ENCODE measurements around the gene CLDN9.

The CLDN9 gene

GRCh38 chr16:3003582-3004270 lies 9.0 kb upstream of the CLDN9 start:
- Histone ChIP-seq H3K27me3 (ENCODE audit: control insufficient read depth in 1 of 2, insufficient read depth in 2 of 2, low read length in 2 of 2) (peaks cover 18 to 62% of the 10 kb centered on the region in 2 donors), H3K9ac (ENCODE audit: low read length) (no peak overlapping the region), H3K27ac (ENCODE audit: low read depth, low read length) (no peak overlapping the region), H3K9me3 (ENCODE audit: low read length) (no peaks in the 10 kb centered on the region), H3K36me3 (ENCODE audit: insufficient read depth, low read length) (no peaks in the 10 kb centered on the region), H3K4me1 (ENCODE audit: insufficient read depth, low read length) (no peaks in the 10 kb centered on the region), H3K4me3 (ENCODE audit: low read depth in 1 of 2, low read length in 2 of 2) (no peak overlapping the region)

DNA sequence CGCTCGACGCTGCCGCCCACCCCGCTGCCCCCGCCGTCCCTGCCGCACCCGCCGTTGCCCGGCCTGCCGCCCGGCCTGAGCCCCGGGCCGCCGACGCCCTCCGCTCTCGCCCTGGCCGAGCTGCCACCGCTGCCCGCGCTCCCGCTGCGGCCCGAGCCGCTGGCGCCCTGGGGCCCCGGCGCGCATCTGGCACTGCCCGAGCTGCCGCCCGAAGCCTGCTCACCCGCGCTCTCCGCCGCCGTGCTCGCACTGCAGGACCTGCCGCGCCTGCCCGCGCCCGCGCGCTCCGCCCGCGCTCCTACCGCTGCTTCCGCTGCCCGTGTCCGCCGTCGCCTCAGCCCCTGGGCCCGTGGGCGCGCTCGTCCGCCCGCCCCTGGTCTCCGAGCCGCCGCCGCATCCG lies 8.4 kb upstream of the CLDN9 start:
- H3K36me3 ChIP-seq (ENCODE audit: insufficient read depth, low read length) = no peaks in the 10 kb centered on the region
- no peaks in the 10 kb centered on the region for H3K9me3 ChIP-seq (ENCODE audit: low read length)
- no peak overlapping the region for H3K27ac ChIP-seq (ENCODE audit: low read depth, low read length)
- H3K4me3 ChIP-seq (ENCODE audit: low read depth in 1 of 2, low read length in 2 of 2) = no peak overlapping the region
- no peak overlapping the region for H3K9ac ChIP-seq (ENCODE audit: low read length)
- peaks cover 19 to 63% of the 10 kb centered on the region in 2 donors for H3K27me3 ChIP-seq (ENCODE audit: control insufficient read depth in 1 of 2, insufficient read depth in 2 of 2, low read length in 2 of 2)
- no peaks in the 10 kb centered on the region for H3K4me1 ChIP-seq (ENCODE audit: insufficient read depth, low read length)

DNA sequence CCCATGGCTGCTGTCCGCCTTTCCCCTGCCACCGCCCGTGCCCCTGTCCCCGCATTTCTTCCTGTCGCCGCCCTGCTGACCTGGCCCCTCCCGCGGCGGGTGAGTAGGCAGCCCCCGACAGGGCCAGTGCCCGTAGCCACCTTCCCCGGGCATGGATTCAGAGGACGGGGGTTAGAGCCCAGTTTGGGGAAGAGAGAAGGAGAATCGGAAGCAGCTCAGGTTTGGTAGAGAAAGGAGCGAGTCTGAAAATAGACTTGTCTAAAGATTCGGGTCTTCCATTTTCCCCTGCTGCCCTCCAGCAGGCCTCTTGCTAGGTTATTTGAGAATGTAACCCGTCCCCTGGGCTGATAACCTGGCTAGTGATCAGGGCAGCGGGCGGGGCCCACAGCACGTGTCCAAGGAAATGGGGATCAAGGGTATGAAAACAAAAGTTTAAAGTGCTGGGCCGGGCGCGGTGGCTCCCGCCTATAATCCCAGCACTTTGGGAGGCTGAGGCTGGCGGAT lies 7.9 kb upstream of the CLDN9 start:
- Histone ChIP-seq H3K4me3 (ENCODE audit: low read depth in 1 of 2, low read length in 2 of 2) (no peak overlapping the region), H3K4me1 (ENCODE audit: insufficient read depth, low read length) (no peaks in the 10 kb centered on the region), H3K9me3 (ENCODE audit: low read length) (no peaks in the 10 kb centered on the region), H3K27me3 (ENCODE audit: control insufficient read depth in 1 of 2, insufficient read depth in 2 of 2, low read length in 2 of 2) (peaks cover 19 to 66% of the 10 kb centered on the region in 2 donors), H3K9ac (ENCODE audit: low read length) (no peak overlapping the region), H3K27ac (ENCODE audit: low read depth, low read length) (no peak overlapping the region), H3K36me3 (ENCODE audit: insufficient read depth, low read length) (no peaks in the 10 kb centered on the region)

DNA sequence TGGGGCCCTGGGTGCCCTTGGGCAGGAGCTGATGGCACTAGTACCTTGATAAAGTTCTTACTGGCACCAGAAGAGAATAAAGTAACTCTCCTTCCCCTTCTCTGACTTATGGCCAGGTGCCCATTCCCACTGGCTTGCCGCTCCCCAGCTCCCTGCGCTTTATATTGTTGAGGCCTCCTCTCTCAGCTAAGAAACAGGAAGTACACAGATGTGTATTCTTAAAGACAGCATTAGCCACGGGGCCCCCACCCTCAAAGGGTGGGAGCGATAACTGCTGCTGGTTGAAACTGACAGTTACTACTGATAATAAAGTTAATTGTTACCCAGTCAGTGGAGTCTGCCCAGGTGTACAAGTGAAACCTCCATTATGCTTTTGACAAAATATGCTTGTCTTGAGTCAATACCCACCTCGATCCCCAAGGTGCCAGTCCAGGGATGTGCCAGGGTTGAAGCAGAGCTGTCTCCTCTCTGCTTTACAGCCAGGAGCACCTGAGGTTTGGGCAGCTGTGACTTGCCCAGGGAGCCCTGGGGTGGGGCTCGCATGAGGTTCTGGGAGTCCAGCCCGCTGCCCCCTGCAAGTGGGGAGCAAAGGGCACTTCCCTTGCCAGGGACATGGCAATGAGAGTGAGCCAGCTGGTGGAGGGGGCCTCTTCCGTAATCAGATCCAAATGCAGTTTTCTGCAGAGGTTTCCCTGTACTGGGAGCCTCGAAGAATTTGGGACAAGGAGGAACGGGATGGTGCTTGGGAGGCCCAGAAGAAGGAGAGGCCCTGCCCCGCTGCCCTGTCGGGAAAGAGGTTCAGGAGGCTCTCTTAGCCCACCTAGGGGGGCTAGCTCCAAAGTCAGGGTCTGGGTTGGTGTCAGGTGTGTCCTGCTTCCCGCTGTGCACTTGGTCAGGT lies 5.4 kb upstream of the CLDN9 start:
- Histone ChIP-seq H3K36me3 (ENCODE audit: insufficient read depth, low read length) (no peaks in the 10 kb centered on the region), H3K9ac (ENCODE audit: low read length) (no peak overlapping the region), H3K4me3 (ENCODE audit: low read depth in 1 of 2, low read length in 2 of 2) (no peak overlapping the region), H3K27ac (ENCODE audit: low read depth, low read length) (no peak overlapping the region), H3K9me3 (ENCODE audit: low read length) (no peaks in the 10 kb centered on the region), H3K4me1 (ENCODE audit: insufficient read depth, low read length) (no peaks in the 10 kb centered on the region), H3K27me3 (ENCODE audit: control insufficient read depth in 1 of 2, insufficient read depth in 2 of 2, low read length in 2 of 2) (peaks cover 24 to 69% of the 10 kb centered on the region in 2 donors)

DNA sequence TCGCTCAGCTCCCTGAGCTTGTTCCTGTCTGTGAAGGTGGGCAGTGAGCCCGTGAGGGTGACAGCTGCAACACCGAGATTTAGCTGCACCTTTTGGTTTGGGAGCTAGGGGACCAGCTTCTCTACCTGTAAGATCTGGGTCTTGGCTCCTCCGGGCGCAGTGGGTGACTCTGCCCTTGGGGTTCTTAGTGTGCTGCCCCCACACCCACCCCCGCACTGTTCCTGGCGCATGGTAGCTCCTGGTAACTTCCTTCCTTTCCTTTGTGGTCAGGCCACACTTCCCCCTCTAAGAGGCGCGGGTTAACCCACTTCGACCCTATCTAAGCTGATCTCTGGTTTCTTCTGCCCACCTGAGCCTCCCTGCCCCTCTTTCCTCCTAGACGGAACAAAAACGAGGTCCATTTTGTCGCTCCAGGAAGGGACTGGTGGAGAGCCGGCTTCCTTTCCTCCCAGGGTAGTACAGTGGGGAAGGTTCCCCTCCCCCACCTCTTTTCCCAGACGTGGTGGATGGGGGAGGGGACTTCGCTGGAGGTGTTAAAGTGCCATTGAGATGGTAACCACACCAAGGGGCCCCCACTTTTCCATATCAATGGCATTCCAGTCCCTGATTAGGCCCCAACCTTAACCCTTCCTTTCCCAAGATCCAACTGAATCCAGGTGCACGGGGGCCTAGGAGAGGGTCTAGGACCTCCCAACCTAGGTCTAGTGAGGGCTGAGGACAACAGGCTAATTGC lies 4.6 kb upstream of the CLDN9 start:
- Histone ChIP-seq H3K4me1 (ENCODE audit: insufficient read depth, low read length) (no peaks in the 10 kb centered on the region), H3K27me3 (ENCODE audit: control insufficient read depth in 1 of 2, insufficient read depth in 2 of 2, low read length in 2 of 2) (peaks cover 24 to 78% of the 10 kb centered on the region in 2 donors), H3K27ac (ENCODE audit: low read depth, low read length) (no peak overlapping the region), H3K9ac (ENCODE audit: low read length) (no peak overlapping the region), H3K4me3 (ENCODE audit: low read depth in 1 of 2, low read length in 2 of 2) (no peak overlapping the region), H3K9me3 (ENCODE audit: low read length) (no peaks in the 10 kb centered on the region), H3K36me3 (ENCODE audit: insufficient read depth, low read length) (no peaks in the 10 kb centered on the region)

DNA sequence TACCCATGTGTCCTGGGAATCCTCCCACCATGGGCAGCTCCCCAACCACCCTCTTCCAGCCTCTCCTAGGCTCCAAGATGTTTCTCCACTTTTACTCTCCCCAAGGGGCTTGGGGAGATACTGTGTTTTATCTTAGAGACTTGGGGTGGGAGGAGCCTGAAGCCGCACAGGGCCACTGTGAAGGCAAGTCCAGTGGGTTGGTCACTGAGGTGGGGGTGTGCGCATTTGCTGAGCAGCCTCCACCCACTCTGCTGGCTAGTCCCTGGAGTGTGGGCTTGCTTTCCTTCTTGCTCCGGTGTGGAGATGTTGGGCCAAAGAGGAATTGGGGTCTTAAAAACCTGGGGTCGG lies 4.1 kb upstream of the CLDN9 start:
- peaks cover 24 to 79% of the 10 kb centered on the region in 2 donors for H3K27me3 ChIP-seq (ENCODE audit: control insufficient read depth in 1 of 2, insufficient read depth in 2 of 2, low read length in 2 of 2)
- H3K9me3 ChIP-seq (ENCODE audit: low read length) = no peaks in the 10 kb centered on the region
- H3K36me3 ChIP-seq (ENCODE audit: insufficient read depth, low read length) = no peaks in the 10 kb centered on the region
- H3K9ac ChIP-seq (ENCODE audit: low read length) = no peak overlapping the region
- H3K27ac ChIP-seq (ENCODE audit: low read depth, low read length) = no peak overlapping the region
- no peaks in the 10 kb centered on the region for H3K4me1 ChIP-seq (ENCODE audit: insufficient read depth, low read length)
- no peak overlapping the region for H3K4me3 ChIP-seq (ENCODE audit: low read depth in 1 of 2, low read length in 2 of 2)

DNA sequence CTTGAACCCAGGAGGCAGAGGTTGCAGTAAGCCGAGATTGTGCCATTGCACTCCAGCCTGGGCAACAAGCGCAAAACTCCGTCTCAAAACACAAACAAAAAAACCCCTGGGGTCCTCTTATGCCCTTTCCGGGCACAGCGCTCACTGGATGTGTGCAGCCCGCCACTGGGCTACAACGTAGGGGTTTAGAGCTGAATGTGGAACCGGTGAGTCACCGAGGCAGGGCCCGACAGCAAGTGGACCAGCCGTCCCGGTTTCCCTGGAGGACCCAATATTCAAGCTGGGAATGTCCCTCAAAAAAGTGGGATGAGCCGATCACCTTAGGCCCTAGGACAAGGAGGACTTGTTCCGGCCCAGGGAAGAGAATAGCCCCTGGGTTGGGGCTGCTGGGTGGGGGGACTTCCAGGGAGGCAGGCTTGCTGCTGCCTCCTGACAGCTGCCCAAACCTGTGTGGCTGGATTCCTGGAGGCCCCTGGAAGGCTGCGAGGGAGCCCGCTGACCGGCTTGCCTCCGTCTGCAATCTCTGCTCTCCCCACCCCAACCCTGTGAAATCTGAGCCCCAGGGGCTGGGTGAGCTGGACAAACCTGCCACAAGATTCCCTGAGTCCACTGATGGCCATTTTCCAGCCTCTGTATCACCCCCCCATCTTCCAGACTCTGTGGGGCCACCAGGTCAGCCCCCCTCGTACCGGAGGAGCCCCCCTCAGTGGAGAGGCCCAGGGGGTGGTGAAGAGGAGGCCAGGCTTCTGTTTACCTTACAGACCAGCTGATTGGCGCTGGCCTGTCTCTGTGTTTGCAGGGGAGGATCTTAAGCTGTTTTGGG lies 2.9 kb upstream of the CLDN9 start:
- no peaks in the 10 kb centered on the region for H3K4me1 ChIP-seq (ENCODE audit: insufficient read depth, low read length)
- H3K4me3 ChIP-seq (ENCODE audit: low read depth in 1 of 2, low read length in 2 of 2) = no peak overlapping the region
- no peak overlapping the region for H3K27ac ChIP-seq (ENCODE audit: low read depth, low read length)
- H3K27me3 ChIP-seq (ENCODE audit: control insufficient read depth in 1 of 2, insufficient read depth in 2 of 2, low read length in 2 of 2) = peaks cover 23 to 83% of the 10 kb centered on the region in 2 donors
- H3K9ac ChIP-seq (ENCODE audit: low read length) = no peak overlapping the region
- no peaks in the 10 kb centered on the region for H3K36me3 ChIP-seq (ENCODE audit: insufficient read depth, low read length)
- no peaks in the 10 kb centered on the region for H3K9me3 ChIP-seq (ENCODE audit: low read length)

- Histone ChIP-seq H3K9ac (ENCODE audit: low read length) (no peak overlapping the region), H3K27me3 (ENCODE audit: control insufficient read depth in 1 of 2, insufficient read depth in 2 of 2, low read length in 2 of 2) (peaks cover 17 to 78% of the 10 kb centered on the region in 2 donors), H3K27ac (ENCODE audit: low read depth, low read length) (no peak overlapping the region), H3K9me3 (ENCODE audit: low read length) (no peaks in the 10 kb centered on the region), H3K36me3 (ENCODE audit: insufficient read depth, low read length) (no peaks in the 10 kb centered on the region), H3K4me3 (ENCODE audit: low read depth in 1 of 2, low read length in 2 of 2) (no peak overlapping the region), H3K4me1 (ENCODE audit: insufficient read depth, low read length) (no peaks in the 10 kb centered on the region)
Measured at GRCh38 chr16:3010510-3010909, 2.2 kb upstream of the CLDN9 start.

GRCh38 chr16:3012246-3012645 lies 477 bp upstream of the CLDN9 start:
- Histone ChIP-seq H3K36me3 (ENCODE audit: insufficient read depth, low read length) (no peaks in the 10 kb centered on the region), H3K27ac (ENCODE audit: low read depth, low read length) (no peak overlapping the region), H3K4me3 (ENCODE audit: low read depth in 1 of 2, low read length in 2 of 2) (no peak overlapping the region), H3K9ac (ENCODE audit: low read length) (no peak overlapping the region), H3K27me3 (ENCODE audit: control insufficient read depth in 1 of 2, insufficient read depth in 2 of 2, low read length in 2 of 2) (peaks cover 17 to 65% of the 10 kb centered on the region in 2 donors), H3K9me3 (ENCODE audit: low read length) (no peaks in the 10 kb centered on the region), H3K4me1 (ENCODE audit: insufficient read depth, low read length) (no peaks in the 10 kb centered on the region)

DNA sequence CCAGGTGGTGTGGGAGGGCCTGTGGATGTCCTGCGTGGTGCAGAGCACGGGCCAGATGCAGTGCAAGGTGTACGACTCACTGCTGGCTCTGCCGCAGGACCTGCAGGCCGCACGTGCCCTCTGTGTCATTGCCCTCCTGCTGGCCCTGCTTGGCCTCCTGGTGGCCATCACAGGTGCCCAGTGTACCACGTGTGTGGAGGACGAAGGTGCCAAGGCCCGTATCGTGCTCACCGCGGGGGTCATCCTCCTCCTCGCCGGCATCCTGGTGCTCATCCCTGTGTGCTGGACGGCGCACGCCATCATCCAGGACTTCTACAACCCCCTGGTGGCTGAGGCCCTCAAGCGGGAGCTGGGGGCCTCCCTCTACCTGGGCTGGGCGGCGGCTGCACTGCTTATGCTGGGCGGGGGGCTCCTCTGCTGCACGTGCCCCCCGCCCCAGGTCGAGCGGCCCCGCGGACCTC lies 798 bp downstream of the CLDN9 start:
- Histone ChIP-seq H3K9me3 (ENCODE audit: low read length) (no peaks in the 10 kb centered on the region), H3K27ac (ENCODE audit: low read depth, low read length) (no peak overlapping the region), H3K36me3 (ENCODE audit: insufficient read depth, low read length) (no peaks in the 10 kb centered on the region), H3K4me1 (ENCODE audit: insufficient read depth, low read length) (no peaks in the 10 kb centered on the region), H3K9ac (ENCODE audit: low read length) (no peak overlapping the region), H3K27me3 (ENCODE audit: control insufficient read depth in 1 of 2, insufficient read depth in 2 of 2, low read length in 2 of 2) (peaks cover 14 to 65% of the 10 kb centered on the region in 2 donors), H3K4me3 (ENCODE audit: low read depth in 1 of 2, low read length in 2 of 2) (no peak overlapping the region)

All from muscle layer of colon (tissue), 2 donors.